Breast epithelium (tissue), 3 donors: ENCODE measurements around the gene TTC28.

Source experiments
- POLR2A ChIP-seq: fragments of 450-650 bp; IDR thresholded peaks from one replicate; pipeline ENCODE4 v1.6.1; 2016; ENCODE audit warnings: antibody characterized with exemption, mild to moderate bottlenecking, moderate library complexity
- TF ChIP-seq, protein P1 (sequence below), 3 donors: fragments of 450-650 bp; IDR thresholded peaks; one replicate each; pipeline ENCODE4 v1.5.1; 2016 to 2017; ENCODE audit warnings: antibody characterized with exemption in 3 of 3, mild to moderate bottlenecking in 3 of 3, moderate library complexity in 3 of 3

GRCh38 chr22:28357193-28357592 lies 322.4 kb downstream of the TTC28 start:
- TF ChIP-seq, protein P1, sequence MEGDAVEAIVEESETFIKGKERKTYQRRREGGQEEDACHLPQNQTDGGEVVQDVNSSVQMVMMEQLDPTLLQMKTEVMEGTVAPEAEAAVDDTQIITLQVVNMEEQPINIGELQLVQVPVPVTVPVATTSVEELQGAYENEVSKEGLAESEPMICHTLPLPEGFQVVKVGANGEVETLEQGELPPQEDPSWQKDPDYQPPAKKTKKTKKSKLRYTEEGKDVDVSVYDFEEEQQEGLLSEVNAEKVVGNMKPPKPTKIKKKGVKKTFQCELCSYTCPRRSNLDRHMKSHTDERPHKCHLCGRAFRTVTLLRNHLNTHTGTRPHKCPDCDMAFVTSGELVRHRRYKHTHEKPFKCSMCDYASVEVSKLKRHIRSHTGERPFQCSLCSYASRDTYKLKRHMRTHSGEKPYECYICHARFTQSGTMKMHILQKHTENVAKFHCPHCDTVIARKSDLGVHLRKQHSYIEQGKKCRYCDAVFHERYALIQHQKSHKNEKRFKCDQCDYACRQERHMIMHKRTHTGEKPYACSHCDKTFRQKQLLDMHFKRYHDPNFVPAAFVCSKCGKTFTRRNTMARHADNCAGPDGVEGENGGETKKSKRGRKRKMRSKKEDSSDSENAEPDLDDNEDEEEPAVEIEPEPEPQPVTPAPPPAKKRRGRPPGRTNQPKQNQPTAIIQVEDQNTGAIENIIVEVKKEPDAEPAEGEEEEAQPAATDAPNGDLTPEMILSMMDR (IDR thresholded peaks at IDR 0.05) = no peak
- TF ChIP-seq POLR2A = no peak
